H9 (cell line): ENCODE results near the gene PRR23A. TPM values are rescaled to one million over a fixed set of nuclear protein-coding genes. Genes with fewer than 3 reads are reported as not detected.

Experiments used
- DNase-seq: peaks from one replicate; pipeline ENCODE4 v3.0.0-alpha.2; 2017
- H2AFZ ChIP-seq: one replicate; pipeline ENCODE4 v1.6.1; 2013; ENCODE audit warnings: mild to moderate bottlenecking, low read length, control low read depth, moderate library complexity
- H2AK5ac ChIP-seq: 2 replicates; pipeline ENCODE4 v1.6.1; 2013; ENCODE audit warnings: low read length, control low read depth, mixed read lengths; ENCODE audit not compliant: insufficient read length
- H2BK120ac ChIP-seq: one replicate; pipeline ENCODE4 v1.6.1; 2013; ENCODE audit warnings: low read depth, mild to moderate bottlenecking, low read length, control low read depth, inconsistent platforms; ENCODE audit not compliant: poor library complexity, severe bottlenecking
- H2BK12ac ChIP-seq: 2 replicates; pipeline ENCODE4 v1.6.1; 2013; ENCODE audit warnings: low read length, control low read depth, mixed read lengths, low read depth; ENCODE audit not compliant: insufficient read length
- H2BK15ac ChIP-seq: 2 replicates; pipeline ENCODE4 v1.6.1; 2013; ENCODE audit warnings: low read depth, low read length, control low read depth
- H2BK20ac ChIP-seq: one replicate; pipeline ENCODE4 v1.6.1; 2013; ENCODE audit warnings: low read depth, mild to moderate bottlenecking, low read length, control low read depth, inconsistent platforms; ENCODE audit not compliant: poor library complexity, severe bottlenecking
- H2BK5ac ChIP-seq: 2 replicates; pipeline ENCODE4 v1.6.1; 2013; ENCODE audit warnings: low read length, control low read depth, mixed read lengths; ENCODE audit not compliant: insufficient read length
- H3K14ac ChIP-seq: 2 replicates; pipeline ENCODE4 v1.6.1; 2013; ENCODE audit warnings: low read length, control low read depth; ENCODE audit not compliant: insufficient read depth
- H3K18ac ChIP-seq: 2 replicates; pipeline ENCODE4 v1.6.1; 2013; ENCODE audit warnings: low read depth, mild to moderate bottlenecking, mixed read lengths, low read length, control low read depth; ENCODE audit not compliant: insufficient read length
- H3K23ac ChIP-seq: 2 replicates; pipeline ENCODE4 v1.6.1; 2013; ENCODE audit warnings: low read length, control low read depth, mixed read lengths, low read depth; ENCODE audit not compliant: insufficient read length
- H3K23me2 ChIP-seq: 2 replicates; pipeline ENCODE4 v1.6.1; 2013; ENCODE audit warnings: low read depth, mild to moderate bottlenecking, mixed read lengths, low read length, control low read depth; ENCODE audit not compliant: insufficient read length, poor library complexity, severe bottlenecking
- H3K27ac ChIP-seq: 2 replicates; pipeline ENCODE4 v1.5.1; 2013; ENCODE audit warnings: low read length, control low read depth, mixed read lengths, low read depth; ENCODE audit not compliant: insufficient read length
- H3K27me3 ChIP-seq: 2 replicates; pipeline ENCODE4 v1.6.1; 2013; ENCODE audit warnings: low read length, control low read depth, inconsistent platforms; ENCODE audit not compliant: insufficient read depth
- H3K4ac ChIP-seq: 2 replicates; pipeline ENCODE4 v1.6.1; 2013; ENCODE audit warnings: low read depth, mild to moderate bottlenecking, control low read depth, inconsistent platforms, low read length, moderate library complexity
- H3K4me1 ChIP-seq: 2 replicates; pipeline ENCODE4 v1.6.1; 2013; ENCODE audit warnings: low read length, control low read depth, inconsistent platforms; ENCODE audit not compliant: insufficient read depth
- H3K4me2 ChIP-seq: 2 replicates; pipeline ENCODE4 v1.6.1; 2013; ENCODE audit warnings: low read length, control low read depth, mixed read lengths; ENCODE audit not compliant: insufficient read length, insufficient read depth
- H3K56ac ChIP-seq: 2 replicates; pipeline ENCODE4 v1.6.1; 2013; ENCODE audit warnings: low read depth, mild to moderate bottlenecking, mixed read lengths, low read length, control low read depth; ENCODE audit not compliant: insufficient read length
- H3K79me1 ChIP-seq: 2 replicates; pipeline ENCODE4 v1.6.1; 2013; ENCODE audit warnings: low read depth, mild to moderate bottlenecking, moderate library complexity, low read length, control low read depth, inconsistent platforms; ENCODE audit not compliant: insufficient read depth, poor library complexity, severe bottlenecking
- H3K79me2 ChIP-seq: 2 replicates; pipeline ENCODE4 v1.6.1; 2013; ENCODE audit warnings: low read length, control low read depth, inconsistent platforms; ENCODE audit not compliant: insufficient read depth
- H3K9ac ChIP-seq: 2 replicates; pipeline ENCODE4 v1.6.1; 2013; ENCODE audit warnings: low read length, control low read depth, mixed read lengths; ENCODE audit not compliant: insufficient read length; ENCODE audit errors: extremely low read depth
- H3K9me3 ChIP-seq: one replicate; pipeline ENCODE4 v1.6.1; 2013; ENCODE audit warnings: low read depth, low read length, inconsistent platforms; ENCODE audit not compliant: control insufficient read depth
- H3T11ph ChIP-seq: one replicate; pipeline ENCODE4 v1.6.1; 2013; ENCODE audit warnings: mild to moderate bottlenecking, low read length, control low read depth, inconsistent platforms
- H4K20me1 ChIP-seq: one replicate; pipeline ENCODE4 v1.6.1; 2013; ENCODE audit not compliant: control insufficient read depth, insufficient read length, insufficient read depth
- H4K5ac ChIP-seq: 2 replicates; pipeline ENCODE4 v1.6.1; 2013; ENCODE audit warnings: low read depth, mild to moderate bottlenecking, mixed read lengths, low read length, control low read depth; ENCODE audit not compliant: insufficient read length
- H4K8ac ChIP-seq: replicated peaks from 2 replicates; pipeline ENCODE4 v1.6.1; 2013; ENCODE audit warnings: low read length, control low read depth, mixed read lengths, low read depth; ENCODE audit not compliant: insufficient read length
- H4K91ac ChIP-seq: 2 replicates; pipeline ENCODE4 v1.6.1; 2013; ENCODE audit warnings: low read depth, mild to moderate bottlenecking, moderate library complexity, mixed read lengths, low read length, control low read depth; ENCODE audit not compliant: insufficient read length
- H3K27ac Mint-ChIP-seq, 3 experiments: 2 replicates in 2 of 3; 3 replicates in 1 of 3; pipeline ENCODE4 v1.8.0; 2020 to 2021; ENCODE audit warnings: mixed read lengths in 3 of 3, mild to moderate bottlenecking in 1 of 3, moderate library complexity in 1 of 3
- H3K27me3 Mint-ChIP-seq: 2 replicates; pipeline ENCODE4 v1.8.0; 2021; ENCODE audit warnings: low read depth, mild to moderate bottlenecking, moderate library complexity, mixed read lengths
- H3K36me3 Mint-ChIP-seq, 3 experiments: 2 replicates in 2 of 3; 3 replicates in 1 of 3; pipeline ENCODE4 v1.8.0; 2020 to 2021; ENCODE audit warnings: low read depth in 3 of 3, mixed read lengths in 3 of 3; ENCODE audit not compliant: insufficient read depth in 1 of 3
- H3K4me1 Mint-ChIP-seq, 2 experiments: 2 replicates each; pipeline ENCODE4 v1.8.0; 2020; ENCODE audit warnings: mixed read lengths in 2 of 2
- H3K4me3 Mint-ChIP-seq, 2 experiments: 2 replicates in 1 of 2; 3 replicates in 1 of 2; pipeline ENCODE4 v1.8.0; 2020 to 2021; ENCODE audit warnings: mild to moderate bottlenecking in 2 of 2, mixed read lengths in 2 of 2, moderate library complexity in 1 of 2
- H3K9me3 Mint-ChIP-seq, 2 experiments: 2 replicates in 1 of 2; 3 replicates in 1 of 2; pipeline ENCODE4 v1.8.0; 2020; ENCODE audit warnings: mild to moderate bottlenecking in 2 of 2, mixed read lengths in 2 of 2, moderate library complexity in 1 of 2
- CTCF ChIP-seq: fragments of 200-600 bp; sonication (generic); conservative IDR thresholded peaks from 3 replicates; pipeline ENCODE4 v1.8.0; 2021; ENCODE audit warnings: antibody characterized with exemption, mild to moderate bottlenecking
- WGBS: extraction: QIAGEN DNeasy Blood & Tissue Kit; methylation state at CpG from one replicate; pipeline ENCODE4 v1.1.7; 2013; ENCODE audit warnings: missing lambda C conversion rate, low lambda C conversion rate, mixed read lengths; ENCODE audit not compliant: insufficient read length; ENCODE audit errors: extremely low coverage; 5-methylcytosine and 5-hydroxymethylcytosine counted together
- total RNA-seq: library from RNA; stranded (reverse); gene quantifications from 2 replicates; pipeline ENCODE4 v1.2.1, GENCODE V29; 2021

PRR23A gene
- total RNA-seq, 1 experiment from 2014 or later = not detected

- Histone ChIP-seq H4K8ac (no peak overlapping the region), H3K4me1 (no peaks in the 10 kb centered on the region; the same call in none of the 2 replicates), H3K23me2 (no peaks in the 10 kb centered on the region), H3K18ac (no peak overlapping the region), H4K20me1 (no peaks in the 10 kb centered on the region), H3K4me2 (no peak overlapping the region), H3K79me2 (no peaks in the 10 kb centered on the region), H3K4ac (no peak overlapping the region), H2BK5ac (no peak overlapping the region), H2BK12ac (no peak overlapping the region), H3K56ac (no peak overlapping the region), H3T11ph (no peak overlapping the region), H3K14ac (no peak overlapping the region), H3K27ac (no peak overlapping the region), H2BK120ac (no peak overlapping the region), H2BK15ac (no peak overlapping the region), H4K5ac (no peak overlapping the region), H4K91ac (no peak overlapping the region), H2BK20ac (no peak overlapping the region), H3K27me3 (no peaks in the 10 kb centered on the region), H3K23ac (no peak overlapping the region), H3K9me3 (no peaks in the 10 kb centered on the region), H3K79me1 (no peaks in the 10 kb centered on the region), H2AK5ac (no peak overlapping the region), H2AFZ (no peak overlapping the region), H3K9ac (no peak overlapping the region)
- no peaks in the 10 kb centered on the region for H3K27me3 Mint-ChIP-seq
- no peak for TF ChIP-seq CTCF
- no peak overlapping the region for H3K27ac Mint-ChIP-seq
- no CpG with 5 or more reads among the region's 6 CpGs for whole genome bisulfite sequencing
- no peak for DNase-seq
- no peak overlapping the region for H3K4me3 Mint-ChIP-seq
- peaks cover 0 to 8% of the 10 kb centered on the region in 2 experiments; a peak in 2 of 4 replicates for H3K4me1 Mint-ChIP-seq
- no peaks in the 10 kb centered on the region for H3K36me3 Mint-ChIP-seq
- 0 out of 5 replicates have a peak, but pooled peaks cover 0 to 2% of the 10 kb centered on the region in 2 experiments for H3K9me3 Mint-ChIP-seq
Measured at GRCh38 chr3:139037478-139037877, 31.4 kb upstream of the PRR23A start.
